ENCODE data around the gene FMNL2. TPM values are rescaled to one million over a fixed set of nuclear protein-coding genes. Genes with fewer than 3 reads are reported as not detected.

Gene FMNL2
- total and polyA plus RNA-seq, 12 donors, result 3.3 to 16.0 (median 4.5) TPM

GRCh38 chr2:152462120-152462519, 127.1 kb downstream of the FMNL2 start:
- no peak for DNase-seq
- no peaks in the 10 kb centered on the region for H3K27me3 ChIP-seq
- 97% methylated on average over 3 of the region's 3 CpGs for WGBS, 2 donors
- H3K27ac ChIP-seq, result no peak overlapping the region
- H3K9me3 ChIP-seq, result no peaks in the 10 kb centered on the region
- intact Hi-C loops (cut with DNase I), result no loop called here
- no peak for TF ChIP-seq CTCF (IDR thresholded peaks at IDR 0.05)
- peaks cover 0 to 34% (median 24%) of the 10 kb centered on the region in 9 donors for H3K4me1 ChIP-seq
- no peaks in the 10 kb centered on the region for H3K36me3 ChIP-seq
- no peak overlapping the region for H3K4me3 ChIP-seq
- ATAC-seq, result no peak

GRCh38 chr2:152462779-152463178, 127.8 kb downstream of the FMNL2 start:
- intact Hi-C loops (cut with DNase I), result no loop called here
- H3K4me1 ChIP-seq, result peaks cover 0 to 40% (median 31%) of the 10 kb centered on the region in 9 donors
- no peak overlapping the region for H3K4me3 ChIP-seq
- DNase-seq (no peak), ATAC-seq (no peak)
- no peaks in the 10 kb centered on the region for H3K27me3 ChIP-seq
- 76% methylated on average over 5 of the region's 5 CpGs for WGBS, 2 donors
- TF ChIP-seq CTCF (IDR thresholded peaks at IDR 0.05), result no peak
- no peaks in the 10 kb centered on the region for H3K9me3 ChIP-seq
- H3K36me3 ChIP-seq, result no peaks in the 10 kb centered on the region
- no peak overlapping the region for H3K27ac ChIP-seq

GRCh38 chr2:152464851-152465470, 130.0 kb downstream of the FMNL2 start:
- Histone ChIP-seq H3K4me3 (no peak overlapping the region), H3K27ac (no peak overlapping the region), H3K27me3 (no peaks in the 10 kb centered on the region), H3K4me1 (peaks cover 0 to 60% (median 48%) of the 10 kb centered on the region in 9 donors), H3K36me3 (no peaks in the 10 kb centered on the region), H3K9me3 (no peaks in the 10 kb centered on the region)
- no peak for TF ChIP-seq CTCF (IDR thresholded peaks at IDR 0.05)
- ATAC-seq, result peak in 4 of 8 donors; percentile 25 to 43 (median 28)
- WGBS, 2 donors, result 84 to 87% methylated on average over 7 of the region's 7 CpGs
- intact Hi-C loops (cut with DNase I), result no loop called here
- DNase-seq, result no peak

- DNase-seq, result no peak
- intact Hi-C loops (cut with DNase I), result no loop called here
- no peaks in the 10 kb centered on the region for H3K9me3 ChIP-seq
- peak overlapping the region in 1 of 10 donors; percentile 77 for H3K27ac ChIP-seq
- ATAC-seq, result no peak
- H3K27me3 ChIP-seq, result no peaks in the 10 kb centered on the region
- peaks cover 0 to 62% (median 48%) of the 10 kb centered on the region in 9 donors for H3K4me1 ChIP-seq
- WGBS, 2 donors, result 65 to 70% methylated on average over 3 of the region's 3 CpGs
- TF ChIP-seq CTCF (IDR thresholded peaks at IDR 0.05), result no peak
- no peaks in the 10 kb centered on the region for H3K36me3 ChIP-seq
- no peak overlapping the region for H3K4me3 ChIP-seq
Measured at GRCh38 chr2:152465541-152465940, 130.6 kb downstream of the FMNL2 start.
